H9 (cell line): ENCODE measurements around the gene MFSD12. TPM values are rescaled to one million over a fixed set of nuclear protein-coding genes. Genes with fewer than 3 reads are reported as not detected.

Experiments
- DNase-seq: peaks from one replicate; pipeline ENCODE4 v3.0.0-alpha.2; 2017
- H2AFZ ChIP-seq: one replicate; pipeline ENCODE4 v1.6.1; 2013; ENCODE audit warnings: mild to moderate bottlenecking, low read length, control low read depth, moderate library complexity
- H2AK5ac ChIP-seq: 2 replicates; pipeline ENCODE4 v1.6.1; 2013; ENCODE audit warnings: low read length, control low read depth, mixed read lengths; ENCODE audit not compliant: insufficient read length
- H2BK120ac ChIP-seq: one replicate; pipeline ENCODE4 v1.6.1; 2013; ENCODE audit warnings: low read depth, mild to moderate bottlenecking, low read length, control low read depth, inconsistent platforms; ENCODE audit not compliant: poor library complexity, severe bottlenecking
- H2BK12ac ChIP-seq: 2 replicates; pipeline ENCODE4 v1.6.1; 2013; ENCODE audit warnings: low read length, control low read depth, mixed read lengths, low read depth; ENCODE audit not compliant: insufficient read length
- H2BK15ac ChIP-seq: 2 replicates; pipeline ENCODE4 v1.6.1; 2013; ENCODE audit warnings: low read depth, low read length, control low read depth
- H2BK20ac ChIP-seq: one replicate; pipeline ENCODE4 v1.6.1; 2013; ENCODE audit warnings: low read depth, mild to moderate bottlenecking, low read length, control low read depth, inconsistent platforms; ENCODE audit not compliant: poor library complexity, severe bottlenecking
- H2BK5ac ChIP-seq: 2 replicates; pipeline ENCODE4 v1.6.1; 2013; ENCODE audit warnings: low read length, control low read depth, mixed read lengths; ENCODE audit not compliant: insufficient read length
- H3K14ac ChIP-seq: 2 replicates; pipeline ENCODE4 v1.6.1; 2013; ENCODE audit warnings: low read length, control low read depth; ENCODE audit not compliant: insufficient read depth
- H3K18ac ChIP-seq: 2 replicates; pipeline ENCODE4 v1.6.1; 2013; ENCODE audit warnings: low read depth, mild to moderate bottlenecking, mixed read lengths, low read length, control low read depth; ENCODE audit not compliant: insufficient read length
- H3K23ac ChIP-seq: 2 replicates; pipeline ENCODE4 v1.6.1; 2013; ENCODE audit warnings: low read length, control low read depth, mixed read lengths, low read depth; ENCODE audit not compliant: insufficient read length
- H3K23me2 ChIP-seq: 2 replicates; pipeline ENCODE4 v1.6.1; 2013; ENCODE audit warnings: low read depth, mild to moderate bottlenecking, mixed read lengths, low read length, control low read depth; ENCODE audit not compliant: insufficient read length, poor library complexity, severe bottlenecking
- H3K27ac ChIP-seq: 2 replicates; pipeline ENCODE4 v1.5.1; 2013; ENCODE audit warnings: low read length, control low read depth, mixed read lengths, low read depth; ENCODE audit not compliant: insufficient read length
- H3K27me3 ChIP-seq: 2 replicates; pipeline ENCODE4 v1.6.1; 2013; ENCODE audit warnings: low read length, control low read depth, inconsistent platforms; ENCODE audit not compliant: insufficient read depth
- H3K4ac ChIP-seq: 2 replicates; pipeline ENCODE4 v1.6.1; 2013; ENCODE audit warnings: low read depth, mild to moderate bottlenecking, control low read depth, inconsistent platforms, low read length, moderate library complexity
- H3K4me1 ChIP-seq: 2 replicates; pipeline ENCODE4 v1.6.1; 2013; ENCODE audit warnings: low read length, control low read depth, inconsistent platforms; ENCODE audit not compliant: insufficient read depth
- H3K4me2 ChIP-seq: 2 replicates; pipeline ENCODE4 v1.6.1; 2013; ENCODE audit warnings: low read length, control low read depth, mixed read lengths; ENCODE audit not compliant: insufficient read length, insufficient read depth
- H3K56ac ChIP-seq: 2 replicates; pipeline ENCODE4 v1.6.1; 2013; ENCODE audit warnings: low read depth, mild to moderate bottlenecking, mixed read lengths, low read length, control low read depth; ENCODE audit not compliant: insufficient read length
- H3K79me1 ChIP-seq: 2 replicates; pipeline ENCODE4 v1.6.1; 2013; ENCODE audit warnings: low read depth, mild to moderate bottlenecking, moderate library complexity, low read length, control low read depth, inconsistent platforms; ENCODE audit not compliant: insufficient read depth, poor library complexity, severe bottlenecking
- H3K79me2 ChIP-seq: 2 replicates; pipeline ENCODE4 v1.6.1; 2013; ENCODE audit warnings: low read length, control low read depth, inconsistent platforms; ENCODE audit not compliant: insufficient read depth
- H3K9ac ChIP-seq: 2 replicates; pipeline ENCODE4 v1.6.1; 2013; ENCODE audit warnings: low read length, control low read depth, mixed read lengths; ENCODE audit not compliant: insufficient read length; ENCODE audit errors: extremely low read depth
- H3K9me3 ChIP-seq: one replicate; pipeline ENCODE4 v1.6.1; 2013; ENCODE audit warnings: low read depth, low read length, inconsistent platforms; ENCODE audit not compliant: control insufficient read depth
- H3T11ph ChIP-seq: one replicate; pipeline ENCODE4 v1.6.1; 2013; ENCODE audit warnings: mild to moderate bottlenecking, low read length, control low read depth, inconsistent platforms
- H4K20me1 ChIP-seq: one replicate; pipeline ENCODE4 v1.6.1; 2013; ENCODE audit not compliant: control insufficient read depth, insufficient read length, insufficient read depth
- H4K5ac ChIP-seq: 2 replicates; pipeline ENCODE4 v1.6.1; 2013; ENCODE audit warnings: low read depth, mild to moderate bottlenecking, mixed read lengths, low read length, control low read depth; ENCODE audit not compliant: insufficient read length
- H4K8ac ChIP-seq: replicated peaks from 2 replicates; pipeline ENCODE4 v1.6.1; 2013; ENCODE audit warnings: low read length, control low read depth, mixed read lengths, low read depth; ENCODE audit not compliant: insufficient read length
- H4K91ac ChIP-seq: 2 replicates; pipeline ENCODE4 v1.6.1; 2013; ENCODE audit warnings: low read depth, mild to moderate bottlenecking, moderate library complexity, mixed read lengths, low read length, control low read depth; ENCODE audit not compliant: insufficient read length
- H3K27ac Mint-ChIP-seq, 3 experiments: 2 replicates in 2 of 3; 3 replicates in 1 of 3; pipeline ENCODE4 v1.8.0; 2020 to 2021; ENCODE audit warnings: mixed read lengths in 3 of 3, mild to moderate bottlenecking in 1 of 3, moderate library complexity in 1 of 3
- H3K27me3 Mint-ChIP-seq: 2 replicates; pipeline ENCODE4 v1.8.0; 2021; ENCODE audit warnings: low read depth, mild to moderate bottlenecking, moderate library complexity, mixed read lengths
- H3K36me3 Mint-ChIP-seq, 3 experiments: 2 replicates in 2 of 3; 3 replicates in 1 of 3; pipeline ENCODE4 v1.8.0; 2020 to 2021; ENCODE audit warnings: low read depth in 3 of 3, mixed read lengths in 3 of 3; ENCODE audit not compliant: insufficient read depth in 1 of 3
- H3K4me1 Mint-ChIP-seq, 2 experiments: 2 replicates each; pipeline ENCODE4 v1.8.0; 2020; ENCODE audit warnings: mixed read lengths in 2 of 2
- H3K4me3 Mint-ChIP-seq, 2 experiments: 2 replicates in 1 of 2; 3 replicates in 1 of 2; pipeline ENCODE4 v1.8.0; 2020 to 2021; ENCODE audit warnings: mild to moderate bottlenecking in 2 of 2, mixed read lengths in 2 of 2, moderate library complexity in 1 of 2
- H3K9me3 Mint-ChIP-seq, 2 experiments: 2 replicates in 1 of 2; 3 replicates in 1 of 2; pipeline ENCODE4 v1.8.0; 2020; ENCODE audit warnings: mild to moderate bottlenecking in 2 of 2, mixed read lengths in 2 of 2, moderate library complexity in 1 of 2
- CTCF ChIP-seq: fragments of 200-600 bp; sonication (generic); conservative IDR thresholded peaks from 3 replicates; pipeline ENCODE4 v1.8.0; 2021; ENCODE audit warnings: antibody characterized with exemption, mild to moderate bottlenecking
- WGBS: extraction: QIAGEN DNeasy Blood & Tissue Kit; methylation state at CpG from one replicate; pipeline ENCODE4 v1.1.7; 2013; ENCODE audit warnings: missing lambda C conversion rate, low lambda C conversion rate, mixed read lengths; ENCODE audit not compliant: insufficient read length; ENCODE audit errors: extremely low coverage; 5-methylcytosine and 5-hydroxymethylcytosine counted together
- total RNA-seq: library from RNA; stranded (reverse); gene quantifications from 2 replicates; pipeline ENCODE4 v1.2.1, GENCODE V29; 2021

MFSD12 gene
- total RNA-seq, 1 experiment from 2014 or later: 58.8 TPM

- Mint-ChIP-seq H3K4me1 (no peaks in the 10 kb centered on the region), H3K9me3 (no peaks in the 10 kb centered on the region), H3K27ac (no peak overlapping the region), H3K36me3 (peaks cover 12 to 36% (median 33%) of the 10 kb centered on the region in 3 experiments; a peak in 6 of 7 replicates), H3K27me3 (no peaks in the 10 kb centered on the region), H3K4me3 (no peak overlapping the region)
- TF ChIP-seq CTCF: peak; percentile 53
- H3K56ac ChIP-seq: no peak overlapping the region
- H3T11ph ChIP-seq: no peak overlapping the region
- no peak overlapping the region for H2AFZ ChIP-seq
- H2BK20ac ChIP-seq: no peak overlapping the region
- H3K14ac ChIP-seq: no peak overlapping the region
- no peaks in the 10 kb centered on the region for H3K79me2 ChIP-seq
- no peak overlapping the region for H2BK120ac ChIP-seq
- no peaks in the 10 kb centered on the region for H3K27me3 ChIP-seq
- H3K4me1 ChIP-seq: no peaks in the 10 kb centered on the region
- no peak overlapping the region for H3K4me2 ChIP-seq
- WGBS: no CpG with 5 or more reads among the region's 28 CpGs
- no peak overlapping the region for H2BK12ac ChIP-seq
- H4K5ac ChIP-seq: no peak overlapping the region
- no peak overlapping the region for H2AK5ac ChIP-seq
- no peak overlapping the region for H4K8ac ChIP-seq
- H2BK5ac ChIP-seq: no peak overlapping the region
- H3K4ac ChIP-seq: no peak overlapping the region
- no peaks in the 10 kb centered on the region for H3K23me2 ChIP-seq
- no peak overlapping the region for H4K91ac ChIP-seq
- H4K20me1 ChIP-seq: no peaks in the 10 kb centered on the region
- H3K9ac ChIP-seq: no peak overlapping the region
- no peaks in the 10 kb centered on the region for H3K9me3 ChIP-seq
- H3K18ac ChIP-seq: no peak overlapping the region
- DNase-seq: no peak
- H3K27ac ChIP-seq: no peak overlapping the region
- H2BK15ac ChIP-seq: no peak overlapping the region
- no peaks in the 10 kb centered on the region for H3K79me1 ChIP-seq
- no peak overlapping the region for H3K23ac ChIP-seq
These were observed 30.7 kb downstream of the MFSD12 start for GRCh38 chr19:3526507-3527237.
